ENCODE measurements around the gene FXYD2.

FXYD2 gene

DNA sequence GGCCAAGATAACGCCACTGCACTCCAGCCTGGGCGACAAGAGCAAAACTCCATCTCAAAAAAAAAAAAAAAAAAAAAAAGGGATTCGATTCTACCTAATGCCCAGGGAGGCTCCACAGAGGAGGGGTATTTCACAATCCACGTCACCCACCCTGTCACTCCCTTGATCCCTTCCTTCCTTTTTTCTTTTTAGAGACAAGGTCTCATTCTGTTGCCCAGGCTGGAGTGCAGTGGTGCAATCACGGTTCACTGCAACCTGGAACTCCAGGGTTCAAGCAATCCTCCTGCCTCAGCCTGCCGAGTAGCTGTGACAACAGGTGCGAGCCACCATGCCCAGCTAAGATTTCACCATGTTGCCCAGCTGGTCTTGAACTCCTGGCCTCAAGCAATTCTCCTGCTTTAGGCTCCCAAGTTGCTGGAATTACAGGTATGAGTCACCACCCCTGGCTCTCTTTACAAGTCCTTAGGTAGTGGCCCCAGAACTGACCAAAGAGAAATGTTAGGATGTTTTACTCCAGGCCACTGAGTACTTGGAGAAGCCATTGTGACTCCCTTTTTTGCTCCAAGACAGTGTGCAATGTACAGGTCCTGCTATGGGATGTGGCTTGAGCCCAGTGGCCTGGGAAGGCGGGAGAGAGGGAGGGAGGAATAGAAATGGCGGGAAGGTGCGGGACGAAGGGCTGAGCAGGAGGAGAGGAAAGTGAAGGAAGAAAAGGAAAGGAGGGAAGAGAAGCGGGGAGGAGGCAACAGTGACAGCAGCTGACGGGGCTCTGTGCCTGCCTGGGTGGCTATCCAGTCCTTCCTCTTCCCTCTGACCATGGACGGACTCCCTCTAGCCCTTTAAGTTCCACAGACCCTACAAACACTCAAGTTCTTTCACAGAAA lies 11.8 kb upstream of the FXYD2 start:
- DNase-seq, result no peak

DNA sequence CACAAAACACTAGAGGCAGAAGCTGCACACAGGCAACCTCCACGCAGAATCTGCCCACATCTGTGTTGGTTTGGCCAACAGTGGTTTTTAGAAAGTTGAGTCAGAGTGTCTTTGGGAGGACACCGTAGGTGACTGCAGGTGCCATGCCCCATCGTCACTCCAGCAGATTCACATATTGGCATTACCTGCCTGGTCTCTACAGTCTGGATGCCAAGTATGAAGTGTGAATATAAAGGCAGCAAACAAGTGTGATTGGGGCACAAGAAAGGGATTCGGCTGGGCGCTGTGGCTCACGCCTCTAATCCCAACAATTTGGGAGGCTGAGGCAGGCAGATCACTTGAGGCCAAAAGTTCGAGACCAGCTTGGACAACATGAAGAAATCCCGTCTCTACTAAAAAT lies 11.0 kb upstream of the FXYD2 start:
- DNase-seq, result no peak

DNA sequence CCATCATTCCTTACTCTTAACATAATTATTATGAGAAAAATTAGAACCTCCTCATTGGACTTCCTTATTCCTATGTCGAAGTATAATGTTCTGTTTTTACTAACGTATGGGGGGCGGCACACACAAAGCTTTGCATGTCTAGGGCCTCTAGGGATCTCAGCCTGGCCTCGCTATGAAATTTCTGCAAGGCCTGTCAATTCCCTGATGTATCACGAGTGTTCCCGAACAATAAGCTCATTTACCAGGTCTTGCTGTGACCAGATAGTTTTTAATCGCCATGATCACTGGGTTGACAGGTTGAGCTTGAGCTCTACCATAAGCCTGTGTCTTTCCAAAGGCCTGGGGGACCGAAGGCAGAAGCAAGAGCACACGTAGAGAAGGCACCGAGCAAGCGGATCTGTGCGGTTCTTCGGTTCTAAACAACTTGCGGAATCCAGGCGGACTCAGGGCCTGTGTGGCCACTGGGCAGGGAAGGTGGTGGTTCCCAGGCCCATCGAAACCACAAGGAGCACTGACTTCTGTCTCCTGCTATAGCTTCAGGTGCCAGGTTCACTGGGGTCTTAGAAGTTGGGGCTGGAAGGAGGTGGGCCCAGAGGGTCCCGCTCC lies 10.4 kb upstream of the FXYD2 start:
- no peak for DNase-seq

DNA sequence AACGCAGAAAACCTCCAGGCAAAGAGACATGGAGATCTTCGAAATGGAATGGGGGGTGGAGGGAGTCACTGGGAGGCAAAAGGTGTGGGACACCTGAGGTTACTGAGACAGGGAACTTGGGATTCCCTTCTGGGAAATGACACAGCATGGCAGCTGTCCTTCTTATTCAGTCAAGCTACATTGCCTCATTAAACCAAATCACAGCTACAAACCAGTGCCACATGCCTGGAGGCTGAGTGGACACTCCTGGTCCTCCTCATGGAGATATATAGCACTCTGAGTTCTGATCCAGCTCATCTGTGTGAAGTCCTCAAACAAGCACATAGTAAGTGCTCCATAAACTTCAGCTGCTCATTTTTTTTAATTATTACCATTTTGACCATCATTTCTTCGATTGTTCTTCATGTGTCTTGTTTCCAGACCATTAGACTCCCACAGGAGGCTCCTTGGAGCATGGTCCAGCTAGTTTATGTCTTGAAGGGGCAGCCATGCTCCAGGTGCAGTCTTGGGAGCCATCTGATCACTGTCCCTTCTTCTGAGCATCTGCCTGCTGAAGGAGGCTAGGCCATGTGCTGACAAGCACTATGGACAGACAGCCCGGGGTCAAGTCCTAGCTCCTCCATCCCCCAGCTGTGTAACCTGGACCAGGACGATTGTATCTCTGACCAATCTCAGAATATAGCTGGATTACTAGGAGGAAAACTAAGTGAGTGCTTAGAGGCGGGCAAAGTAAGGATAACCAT lies 9.7 kb upstream of the FXYD2 start:
- DNase-seq, result no peak

DNA sequence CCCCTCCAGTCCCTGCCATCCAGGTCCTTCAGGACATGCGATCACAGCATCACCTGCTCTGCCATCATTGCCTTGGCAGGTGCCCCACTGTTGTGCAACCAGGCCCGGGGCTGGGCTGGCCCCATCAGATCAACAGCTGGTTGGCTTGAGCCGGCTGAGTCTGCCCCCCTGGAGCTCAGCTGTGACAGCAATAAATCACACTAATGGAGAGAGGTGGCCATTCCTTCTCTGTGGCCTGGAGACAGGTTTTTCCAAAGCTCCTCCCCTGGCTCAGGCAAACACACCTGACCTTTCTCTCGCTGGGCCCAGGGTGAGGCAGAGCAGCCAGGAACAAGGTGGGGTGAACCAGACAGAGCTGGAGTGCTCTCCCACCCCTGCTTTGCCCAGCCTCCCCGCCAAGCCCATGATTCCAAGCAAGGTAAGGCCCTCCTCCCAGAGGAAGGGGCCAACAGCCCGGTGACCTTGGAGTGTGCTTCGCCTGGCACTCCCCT lies 8.9 kb upstream of the FXYD2 start:
- no peak for DNase-seq

DNA sequence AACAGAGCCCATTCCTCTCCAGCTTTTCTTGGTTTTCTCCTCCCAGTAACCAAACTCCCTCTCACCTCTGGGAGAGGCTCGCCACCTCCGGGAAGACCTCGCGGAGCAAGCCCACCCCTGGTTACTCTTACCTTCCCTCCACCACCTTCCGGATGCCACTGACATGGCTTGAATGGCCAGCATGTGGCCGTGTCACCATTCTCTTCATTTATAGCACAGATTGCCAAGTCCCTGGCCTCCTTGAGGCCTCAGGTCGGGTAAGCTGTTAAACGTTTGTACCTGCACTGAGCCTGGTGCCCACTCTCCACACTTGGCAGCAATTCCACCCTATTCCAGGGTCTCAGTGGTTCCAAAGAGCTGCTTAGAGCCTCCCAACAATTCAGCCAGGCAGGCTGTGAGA lies 8.0 kb upstream of the FXYD2 start:
- DNase-seq, result no peak

DNA sequence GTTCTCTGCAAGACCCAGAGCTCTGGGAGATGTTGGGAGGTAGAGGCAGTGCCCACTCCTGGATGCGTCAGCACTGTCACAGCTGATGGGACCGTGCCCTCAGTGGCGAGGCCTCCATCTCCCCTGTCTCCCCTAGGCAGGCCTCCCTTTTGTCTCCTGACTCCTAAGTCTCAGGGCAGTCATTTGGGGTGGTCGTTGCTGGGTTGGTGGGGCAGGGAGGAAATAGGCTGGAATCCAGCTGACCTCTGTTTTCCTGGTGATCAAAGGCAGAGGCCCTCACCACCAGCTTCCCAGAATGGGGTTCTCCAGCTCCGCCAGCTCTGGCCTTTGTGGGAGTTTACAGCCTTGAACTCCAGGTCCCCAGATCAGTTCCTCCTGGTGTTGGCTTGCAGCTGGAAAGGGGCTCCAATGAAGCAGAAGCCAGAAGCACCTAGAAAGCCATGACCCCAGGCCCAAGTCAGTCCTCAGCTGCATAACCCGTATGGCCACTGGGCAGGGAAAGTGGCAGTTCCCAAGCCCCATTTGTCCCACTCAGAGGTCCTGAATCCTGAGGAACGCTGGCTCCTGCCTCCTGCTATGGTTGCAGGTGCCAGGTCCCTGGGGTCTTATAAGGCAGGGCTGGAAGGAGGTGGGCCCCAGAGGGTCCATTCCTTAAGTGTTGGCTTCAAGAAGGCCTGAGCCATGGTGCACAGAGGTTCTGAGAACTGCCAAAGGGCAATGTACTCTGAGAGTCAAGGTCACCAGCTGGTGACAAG lies 7.3 kb upstream of the FXYD2 start:
- no peak for DNase-seq

DNA sequence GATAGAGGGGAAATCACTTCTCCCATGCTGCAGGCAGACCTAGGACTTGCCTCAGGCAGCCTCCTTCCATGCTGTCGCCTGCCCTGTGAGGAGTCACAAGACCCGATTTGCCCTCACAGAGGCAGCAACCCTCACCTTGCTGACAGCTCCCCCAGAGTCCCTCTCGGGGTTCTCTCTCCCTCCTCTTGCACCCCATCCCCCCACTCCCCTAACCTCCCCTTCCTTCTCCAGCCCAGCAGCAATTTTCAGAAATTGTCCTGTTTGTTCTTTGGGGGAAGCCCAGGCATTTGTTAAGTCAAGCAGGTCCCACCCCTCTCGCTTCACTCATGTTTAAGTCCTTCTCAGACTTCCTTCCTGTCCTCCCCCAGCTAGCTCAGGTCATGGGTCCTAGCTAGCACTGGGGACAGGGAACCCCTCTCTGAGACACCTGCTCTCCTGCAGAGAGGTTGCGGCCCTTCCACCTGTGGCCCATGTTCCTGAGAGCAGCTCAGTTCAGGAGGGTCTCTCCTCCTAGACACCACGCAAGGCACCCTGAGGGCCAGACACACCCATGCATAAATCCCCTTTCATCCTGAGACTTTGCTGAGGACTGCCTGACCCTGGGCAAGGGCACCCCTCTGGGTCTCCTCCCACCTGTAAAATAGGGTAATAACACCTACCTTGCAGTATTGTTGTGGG lies 6.3 kb upstream of the FXYD2 start:
- no peak for DNase-seq

DNA sequence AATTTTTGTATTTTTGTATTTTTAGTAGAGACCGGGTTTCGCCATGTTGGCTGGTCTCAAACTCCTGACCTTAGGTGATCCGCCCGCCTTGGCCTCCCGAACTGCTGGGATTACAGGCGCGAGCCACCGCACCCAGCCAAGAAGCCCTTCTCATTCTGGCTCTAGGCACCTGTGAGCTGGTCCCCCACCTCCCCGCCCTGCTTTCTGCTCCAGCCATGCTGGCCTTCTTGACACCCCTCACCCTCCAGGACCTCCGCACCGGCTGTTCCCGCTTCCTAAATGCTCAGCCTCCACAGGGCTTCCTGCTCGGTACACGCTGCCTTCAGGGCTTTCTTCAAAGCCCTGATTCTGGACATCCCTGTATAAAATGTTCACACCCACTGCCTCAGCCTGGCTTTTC lies 5.5 kb upstream of the FXYD2 start:
- DNase-seq, result no peak

DNA sequence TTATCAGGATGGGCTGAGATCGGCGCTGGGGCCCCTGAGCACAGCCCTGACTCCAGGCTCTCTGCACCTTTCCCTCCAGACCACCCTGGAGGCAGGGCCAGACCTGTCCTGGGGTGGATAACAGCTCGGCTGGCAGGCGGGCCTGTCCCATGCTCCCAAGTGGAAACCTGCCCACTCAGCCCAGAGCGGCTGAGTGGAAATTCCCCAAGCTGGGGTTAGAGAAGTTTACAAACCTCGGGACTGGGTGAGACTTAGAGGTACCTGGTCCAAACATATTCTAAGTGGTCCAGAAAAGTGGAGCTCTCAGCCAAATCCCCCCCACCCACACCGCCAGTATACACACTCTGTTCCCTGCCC lies 4.8 kb upstream of the FXYD2 start:
- no peak for DNase-seq

DNA sequence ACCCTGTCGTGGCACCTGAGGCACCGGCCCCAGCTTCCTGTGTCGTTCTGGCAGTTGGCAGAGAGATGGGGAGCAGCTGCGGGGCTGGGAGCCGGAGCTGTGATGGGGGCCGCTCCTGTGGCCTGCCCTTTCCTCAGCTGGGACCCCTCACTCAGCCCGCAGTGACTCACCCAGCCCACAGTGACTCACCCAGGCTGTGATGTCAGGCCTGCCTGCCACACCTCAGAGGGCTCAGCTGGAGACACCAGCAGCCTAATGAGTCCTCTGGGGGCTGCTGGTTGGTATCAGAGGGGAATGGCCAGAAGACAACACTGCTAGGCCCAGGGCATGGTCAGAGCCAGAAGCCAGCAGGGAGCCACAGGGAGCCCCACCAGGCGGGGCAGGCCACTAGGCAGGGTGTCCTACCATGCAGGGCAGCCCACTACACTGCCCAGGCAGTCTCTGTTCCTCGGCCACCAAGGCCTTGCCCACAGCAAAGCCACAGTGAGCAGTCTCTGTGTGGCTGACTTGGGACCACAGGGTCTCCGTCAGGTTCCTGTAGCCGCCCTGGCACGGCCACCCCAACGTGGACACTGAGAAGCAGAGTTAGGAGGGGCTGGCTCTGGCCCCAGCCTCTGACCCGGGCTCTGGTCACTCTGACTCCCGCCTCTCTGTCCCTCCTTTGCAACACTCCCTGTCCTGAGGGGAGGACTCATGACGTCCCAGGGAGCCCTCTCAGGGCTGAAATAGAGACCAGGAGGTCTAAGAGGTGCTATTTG lies 4.2 kb upstream of the FXYD2 start:
- DNase-seq, result no peak

DNA sequence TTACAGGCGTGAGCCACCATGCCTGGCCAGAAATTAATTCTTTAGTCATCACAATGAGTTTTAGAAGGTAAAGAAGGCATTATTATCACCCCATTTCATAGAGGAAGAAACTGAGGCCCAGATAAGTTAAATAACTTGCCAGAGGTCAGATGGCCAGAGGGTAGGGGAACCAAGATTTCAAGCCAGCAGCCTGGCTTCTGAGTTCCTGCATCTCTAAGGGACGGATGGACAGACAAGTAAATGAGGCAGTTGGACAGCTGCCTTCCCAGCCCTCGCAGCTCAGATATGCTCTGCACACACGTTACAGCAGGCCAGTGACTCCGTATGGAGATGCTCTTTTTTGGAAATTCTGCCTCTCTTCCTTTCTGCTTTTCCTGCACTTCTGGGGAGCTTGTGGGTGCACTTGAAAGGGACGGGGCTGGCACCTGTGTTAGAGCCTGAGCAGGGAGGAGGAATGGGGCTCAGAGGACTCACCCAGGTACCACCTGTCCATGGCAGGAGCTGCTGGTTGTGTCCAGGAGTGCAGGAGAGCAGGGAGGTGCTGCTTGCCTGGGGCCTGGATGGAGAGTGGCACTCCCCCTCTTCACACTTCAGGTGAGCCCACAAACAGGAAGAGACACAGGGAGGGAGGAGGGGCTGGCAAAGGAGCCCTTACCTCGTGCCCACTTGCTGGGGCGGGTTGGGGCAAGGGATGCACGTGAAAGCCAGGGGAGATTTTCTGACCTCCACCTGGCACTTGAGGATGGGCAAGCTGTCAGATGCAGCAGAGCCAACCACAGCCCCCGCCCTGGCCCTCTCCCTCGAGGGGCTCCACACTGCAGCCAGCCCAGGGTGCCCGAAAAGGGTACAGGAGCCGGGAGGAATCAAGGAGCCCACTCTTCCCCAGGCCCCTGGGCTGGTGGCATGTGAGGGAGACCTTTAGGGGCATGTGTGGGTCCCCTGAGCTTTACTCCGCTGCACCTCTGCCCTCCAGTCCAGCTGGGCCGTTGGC lies 3.3 kb upstream of the FXYD2 start:
- no peak for DNase-seq

DNA sequence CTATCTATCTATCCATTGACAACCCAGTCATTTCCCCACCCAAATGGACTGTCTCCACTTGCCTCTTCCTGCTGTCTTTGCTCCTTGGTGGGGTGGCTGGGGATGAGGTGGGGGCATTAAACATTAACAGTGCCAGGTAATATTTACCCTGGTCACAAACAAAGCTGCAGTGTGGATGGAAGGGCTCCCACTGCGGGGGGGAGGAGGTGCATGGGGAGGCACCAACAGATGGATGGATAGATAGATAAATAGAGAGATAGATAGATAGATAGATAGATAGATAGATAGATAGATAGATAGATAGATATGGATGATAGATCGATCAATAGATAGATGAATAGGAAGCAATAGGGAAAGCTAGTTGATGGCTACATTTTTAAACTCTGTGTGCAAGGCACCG lies 2.3 kb upstream of the FXYD2 start:
- DNase-seq, result no peak

DNA sequence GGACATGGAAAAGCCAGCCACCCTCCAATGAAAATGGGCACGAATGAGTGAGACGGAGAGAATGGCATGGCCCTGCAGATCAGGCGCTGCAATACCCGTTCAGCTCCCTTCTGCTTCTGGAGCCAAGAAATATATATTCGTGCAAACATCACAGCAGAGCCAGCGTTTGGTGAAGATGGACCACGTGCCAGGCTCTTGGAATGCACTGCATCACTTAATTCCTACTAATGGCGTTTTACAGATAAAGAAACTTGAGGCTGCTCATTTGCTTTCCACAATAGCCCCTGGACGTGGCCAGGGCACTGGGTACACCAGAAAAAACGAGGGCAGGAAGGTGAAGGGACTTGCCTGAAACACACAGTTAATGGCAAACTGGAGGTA lies 1.6 kb upstream of the FXYD2 start:
- no peak for DNase-seq

DNA sequence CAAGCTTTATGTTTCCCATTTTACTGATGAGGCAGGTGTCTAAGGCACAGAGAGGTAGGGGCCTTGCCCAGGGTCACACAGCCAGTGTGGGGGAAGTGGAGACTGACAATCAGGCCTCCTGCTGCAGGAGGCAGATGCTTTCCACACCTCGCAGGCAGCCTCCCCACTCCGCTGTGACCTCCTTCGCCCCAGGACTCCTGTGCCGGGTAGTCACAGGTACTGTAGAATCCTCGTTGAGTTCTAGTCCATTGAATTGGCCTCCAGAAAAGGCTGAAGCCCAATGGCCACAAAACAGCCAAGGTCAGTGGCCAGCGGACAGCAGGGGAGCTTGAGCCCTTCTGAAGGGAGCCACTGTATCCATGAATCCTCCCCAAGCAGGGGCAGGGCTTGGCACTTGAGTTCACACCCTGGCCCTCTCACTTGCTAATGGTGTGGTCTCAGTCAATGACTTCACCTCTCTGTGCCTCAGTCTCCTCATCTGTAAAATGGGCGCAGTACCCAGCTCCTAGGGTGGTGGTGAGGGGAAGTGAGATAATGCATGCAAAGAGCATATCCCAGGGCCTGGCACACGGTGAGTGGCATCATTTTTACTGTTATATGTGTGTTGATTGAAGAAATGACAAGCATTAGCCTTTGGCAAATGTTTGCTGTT lies 1.1 kb upstream of the FXYD2 start:
- DNase-seq, result no peak

DNA sequence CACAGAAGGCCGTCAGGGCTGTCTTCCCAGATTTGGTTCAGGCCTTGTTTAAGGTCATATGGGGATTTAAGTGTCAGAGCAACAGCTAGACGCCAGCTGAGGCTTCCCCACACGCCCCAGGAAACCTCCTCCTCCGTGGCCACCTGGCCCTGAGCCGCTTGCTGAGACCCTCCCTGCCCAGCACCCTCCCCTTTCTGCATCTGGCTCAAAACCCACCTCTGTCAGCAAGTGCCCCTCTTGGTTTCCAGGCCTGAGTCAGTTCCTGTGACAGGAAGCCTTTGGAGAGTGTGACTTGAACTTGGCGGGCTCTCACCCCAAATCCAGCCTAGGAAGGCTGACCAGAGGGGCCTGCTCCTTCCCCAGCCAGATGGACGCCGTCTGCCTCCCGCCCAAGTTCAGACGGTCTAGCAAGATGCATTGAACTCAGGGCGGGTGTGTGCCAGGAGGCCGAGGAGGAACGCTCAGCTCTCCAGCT lies 561 bp downstream of the FXYD2 start:
- no peak for DNase-seq

DNA sequence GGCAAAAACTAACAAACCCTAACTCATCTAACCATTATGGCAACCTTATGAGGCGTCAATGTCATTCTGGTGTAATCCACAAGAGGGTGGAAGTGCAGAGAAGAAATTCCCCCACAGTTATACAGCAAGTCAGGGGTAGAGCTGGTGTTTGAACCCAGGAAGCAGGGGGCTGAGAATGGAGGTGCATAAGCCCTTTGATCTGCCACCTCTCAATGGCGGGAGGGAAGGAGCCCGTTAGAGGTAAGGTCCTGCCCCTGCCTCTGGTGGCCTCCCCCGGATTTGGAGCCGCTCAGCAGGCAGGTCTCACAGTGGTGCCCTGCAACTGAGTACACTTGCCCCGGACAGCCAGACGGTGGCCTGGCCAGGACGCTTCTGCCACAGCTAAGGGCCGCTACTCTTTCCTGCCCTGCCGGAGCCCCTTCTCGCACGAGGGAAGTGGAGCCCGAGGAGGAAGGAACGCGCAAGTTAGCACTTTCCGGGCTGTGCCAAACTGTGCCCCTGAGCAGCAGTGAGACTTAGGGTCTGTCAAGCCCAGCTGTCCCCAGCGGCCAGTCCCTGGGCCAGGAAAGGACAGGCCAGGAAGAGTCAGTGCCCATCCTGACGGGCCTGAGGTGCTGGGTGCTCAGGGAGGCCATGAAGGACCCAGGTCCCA lies 1.1 kb downstream of the FXYD2 start:
- DNase-seq, result no peak
